GM19452 (cell line): ENCODE data around the gene SERINC5.
"Not testable (repeated sequence)": the region's sequence is repeated elsewhere in the genome, so short reads cannot be mapped to it uniquely, and the experiment has no call there.

ENCODE experiments used
- ATAC-seq: cut with Tn5 transposase; IDR thresholded peaks from one replicate; pipeline ENCODE4 v1.9.1; 2021; ENCODE audit not compliant: unreplicated experiment

The SERINC5 gene

DNA sequence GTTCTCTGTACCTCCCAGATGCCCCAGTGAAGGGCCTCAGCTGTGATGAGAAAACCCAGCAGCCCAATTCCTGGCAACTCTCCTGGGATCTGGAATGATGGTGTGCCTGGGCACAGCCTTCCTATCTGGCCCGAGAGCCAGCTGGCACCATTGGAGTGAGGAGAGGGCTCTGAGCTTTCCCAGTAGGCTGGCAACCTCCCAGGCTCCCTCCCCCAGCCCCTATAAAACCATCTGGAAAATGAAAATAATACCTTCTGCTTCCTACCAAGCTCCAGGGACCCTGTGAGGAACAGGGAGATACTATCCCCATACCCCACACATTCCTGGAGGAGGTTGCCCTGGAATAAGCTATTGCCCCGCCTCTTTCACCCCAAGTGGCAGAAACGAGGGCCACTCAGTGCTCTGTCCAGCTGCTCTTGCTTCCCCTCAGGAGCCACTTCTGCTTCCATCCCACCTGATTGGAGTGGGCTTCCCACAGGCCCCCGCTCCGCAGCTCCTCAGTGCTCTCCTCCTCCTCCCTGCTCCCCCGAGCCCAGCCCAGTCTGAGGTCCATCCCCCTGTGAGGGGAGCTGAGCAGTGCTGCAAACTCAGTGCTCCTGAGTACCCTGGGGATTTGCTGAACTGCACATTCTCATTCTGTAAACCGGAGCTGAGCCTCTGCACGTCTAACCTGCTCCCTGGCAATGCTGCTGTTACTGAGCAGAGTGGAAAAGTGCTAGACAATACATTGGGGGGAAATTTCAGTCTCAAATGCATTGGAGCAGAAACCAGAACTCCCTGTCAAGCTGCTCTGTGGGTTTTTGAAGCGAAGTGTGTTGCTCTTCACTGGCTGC is 146.0 kb downstream of the SERINC5 start:
- no peak for ATAC-seq

DNA sequence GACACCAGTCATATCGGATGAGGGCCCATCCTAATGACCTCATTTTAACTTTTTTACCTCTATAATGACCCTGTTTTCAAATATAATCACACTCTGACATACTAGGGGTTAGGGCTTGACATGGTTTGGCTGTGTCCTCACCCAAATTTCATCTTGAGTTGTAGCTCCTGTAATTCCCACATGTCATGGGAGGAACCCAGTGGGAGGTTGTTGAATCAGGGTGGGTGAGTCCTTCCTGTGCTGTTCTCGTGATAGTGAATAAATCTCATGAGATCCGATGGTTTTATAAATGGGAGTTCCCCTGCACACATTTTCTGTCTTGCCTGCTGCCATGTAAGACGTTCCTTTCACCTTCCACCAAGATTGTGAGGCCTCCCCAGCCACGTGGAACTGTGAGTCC is 148.9 kb downstream of the SERINC5 start:
- no peak for ATAC-seq

DNA sequence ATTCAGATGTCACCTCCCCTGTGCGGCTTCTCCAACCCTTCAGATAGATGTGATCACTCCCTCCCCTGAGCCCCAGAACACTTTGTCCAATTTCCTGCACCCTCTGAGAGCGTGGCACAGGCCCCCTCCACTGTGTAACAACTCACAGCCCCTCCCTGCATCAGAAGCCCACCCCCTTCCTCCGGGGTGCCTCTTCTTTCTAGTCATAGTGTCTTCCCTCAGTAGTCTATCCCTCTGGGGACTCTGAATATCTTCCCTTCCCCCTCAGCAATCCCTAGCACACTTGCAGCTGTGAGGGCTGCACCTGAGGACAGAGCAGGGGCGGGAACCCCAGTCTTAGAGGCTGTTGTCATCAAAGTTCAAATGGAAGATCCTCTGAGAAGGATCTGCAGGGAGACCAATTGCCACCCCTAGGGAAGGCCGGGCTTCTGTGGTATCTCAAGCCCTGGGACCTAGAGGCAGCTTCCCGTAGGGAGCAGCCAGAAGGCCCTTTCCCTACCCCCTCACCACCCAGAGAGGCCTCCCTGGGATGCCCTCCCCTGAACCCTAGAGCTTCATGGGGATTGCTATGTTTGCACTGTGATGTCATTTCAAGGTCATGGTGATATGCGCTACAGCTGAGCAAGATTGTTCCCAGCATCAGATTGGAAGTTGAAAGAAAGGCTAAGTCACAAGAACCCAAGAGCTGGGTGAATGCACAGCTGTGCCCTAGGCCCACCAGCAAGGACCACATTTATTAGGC is 150.0 kb downstream of the SERINC5 start:
- no peak for ATAC-seq

DNA sequence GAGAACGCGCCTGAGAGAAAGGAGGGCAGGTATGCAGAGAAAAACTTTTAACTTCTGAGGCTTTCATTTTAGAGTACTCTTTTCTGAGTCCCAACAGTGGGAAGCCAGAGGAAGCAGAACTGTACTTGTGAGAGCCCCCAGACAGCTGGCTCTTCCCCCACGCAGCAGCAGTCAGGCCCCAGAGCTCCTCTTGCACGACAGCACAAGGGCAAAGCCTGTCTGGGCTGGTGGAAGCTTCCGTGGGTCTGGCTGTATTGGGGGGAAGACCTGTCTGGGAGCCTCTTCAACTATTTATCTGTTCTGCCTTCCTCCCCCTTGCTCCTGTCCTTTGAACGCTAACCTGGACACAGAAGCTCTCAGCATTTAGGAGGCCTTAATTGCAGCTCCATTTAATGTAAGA is 152.5 kb downstream of the SERINC5 start:
- no peak for ATAC-seq

DNA sequence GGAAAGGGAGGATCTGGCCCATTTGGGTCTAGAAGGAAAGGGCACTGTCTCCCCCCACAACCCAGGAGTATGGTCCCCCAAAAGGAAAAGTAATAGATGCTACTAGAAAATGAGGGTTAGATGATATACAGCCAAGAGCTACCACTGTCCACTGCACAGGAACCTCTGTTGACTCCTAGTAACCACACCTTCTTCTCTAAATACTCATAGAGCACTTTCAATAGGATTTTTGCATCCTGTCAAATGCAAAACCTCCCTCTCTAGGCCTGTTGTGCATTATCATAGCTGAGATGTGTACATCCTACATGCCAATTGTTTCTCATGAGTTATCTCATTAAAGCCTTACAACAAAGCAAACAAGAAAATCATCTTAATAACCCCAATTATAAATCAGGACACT is 153.9 kb downstream of the SERINC5 start:
- peak; percentile 60 for ATAC-seq

DNA sequence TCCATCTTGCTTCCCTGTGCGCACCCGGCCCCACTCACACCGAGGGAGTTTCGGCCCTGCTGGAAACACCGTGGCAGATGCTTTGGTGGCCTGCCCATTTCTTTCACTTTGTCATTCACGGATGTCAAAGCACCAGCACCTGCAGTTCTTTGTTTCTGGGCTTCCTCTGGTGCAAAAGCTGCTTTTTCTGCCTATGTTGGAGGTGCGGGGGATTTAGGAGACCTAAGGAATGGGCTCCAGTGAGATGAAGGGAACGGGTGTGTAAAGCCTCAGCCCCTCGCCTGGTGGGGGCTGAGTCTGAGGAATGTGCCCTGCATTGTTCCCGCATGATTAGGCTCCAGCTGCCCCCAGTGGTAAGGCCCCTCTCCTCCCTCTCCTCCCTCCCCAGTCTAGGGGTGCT is 158.4 kb downstream of the SERINC5 start:
- no peak for ATAC-seq

DNA sequence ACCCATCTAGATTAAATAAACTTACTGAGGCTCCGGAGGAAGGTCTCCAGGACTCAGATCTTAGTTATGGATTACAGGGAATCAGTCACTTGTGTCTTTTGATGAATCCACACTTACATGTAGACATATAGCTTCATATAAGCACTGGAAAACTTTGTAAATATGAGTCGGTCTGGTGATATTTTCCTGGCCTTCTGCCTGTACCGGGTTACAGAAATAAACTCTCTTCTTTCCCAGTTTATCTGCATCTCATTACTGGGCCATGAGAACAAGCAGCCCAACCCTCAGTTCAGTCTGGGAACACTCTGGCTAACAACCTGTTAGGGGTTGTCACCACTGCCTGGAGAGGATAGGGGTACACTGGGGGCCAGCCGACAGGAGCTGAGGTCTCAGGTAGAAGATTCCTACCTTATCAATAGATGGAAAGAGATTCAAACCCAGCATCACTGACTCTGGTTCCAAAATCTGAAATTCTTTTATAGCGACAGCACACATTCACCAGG is 161.6 kb downstream of the SERINC5 start:
- ATAC-seq, result no peak

DNA sequence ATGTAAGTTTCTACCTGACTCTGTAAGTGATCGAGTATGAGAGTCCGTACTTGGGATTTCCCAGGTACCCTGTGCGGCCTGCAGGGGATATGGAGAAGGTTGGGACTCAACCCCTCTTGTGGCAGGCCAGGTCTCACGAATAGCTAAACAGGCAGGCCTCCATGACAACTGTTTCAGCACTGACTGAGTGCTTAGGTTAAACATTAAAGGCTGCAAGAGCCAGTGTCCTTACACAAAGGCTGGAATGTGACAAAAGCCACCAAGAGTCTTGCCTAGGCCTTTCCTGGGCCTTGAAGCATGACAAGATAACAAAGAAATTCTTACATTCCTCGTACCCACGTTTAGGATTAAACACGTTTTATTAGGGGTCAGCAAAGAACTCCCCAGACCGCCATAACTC is 162.1 kb downstream of the SERINC5 start:
- no peak for ATAC-seq

DNA sequence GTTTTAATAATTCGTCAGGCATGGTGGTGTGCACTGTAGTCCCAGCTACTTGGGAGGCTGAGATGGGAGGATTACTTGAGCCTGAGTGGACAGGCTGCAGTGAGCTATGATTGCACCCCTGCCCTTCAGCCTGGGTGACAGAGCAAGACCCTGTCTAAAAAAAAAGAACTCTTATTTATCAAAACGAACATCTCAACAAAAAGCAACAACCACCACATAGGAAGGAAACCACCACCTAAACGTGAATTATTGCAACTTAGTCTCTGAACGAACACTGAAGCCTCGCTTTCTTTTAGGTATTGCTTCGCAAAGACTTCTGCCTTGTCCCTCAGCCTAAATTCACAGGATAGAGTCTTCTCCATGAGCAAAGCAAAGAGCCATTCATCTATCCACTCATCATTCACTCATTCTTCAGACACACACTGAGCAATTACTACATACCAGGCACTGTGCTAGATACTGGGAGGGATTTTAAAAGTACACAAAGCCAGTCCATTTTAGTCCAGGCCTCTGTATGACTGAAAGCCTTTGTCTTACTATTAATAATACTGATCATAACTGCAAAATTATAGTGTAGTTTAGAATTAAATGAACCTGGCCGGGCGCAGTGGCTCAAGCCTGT is 163.3 kb downstream of the SERINC5 start:
- ATAC-seq, result no peak

DNA sequence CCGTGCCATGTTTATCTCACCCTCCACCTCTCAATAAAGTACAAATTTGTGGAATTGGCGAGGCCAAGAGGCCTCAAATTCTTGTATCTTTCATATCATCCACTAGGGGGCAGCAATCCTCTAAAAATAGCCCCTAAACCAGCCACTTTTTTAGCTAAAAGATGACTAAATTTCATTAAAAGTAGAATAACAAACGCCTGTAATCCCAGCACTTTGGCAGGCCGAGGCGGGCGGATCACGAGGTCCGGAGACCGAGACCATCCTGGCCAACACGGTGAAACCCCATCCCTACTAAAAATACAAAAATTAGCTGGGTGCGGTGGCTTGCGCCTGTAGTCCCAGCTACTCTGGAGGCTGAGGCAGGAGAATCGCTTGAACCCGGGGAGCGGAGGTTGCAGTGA is 164.1 kb downstream of the SERINC5 start:
- not testable (repeated sequence) for ATAC-seq

DNA sequence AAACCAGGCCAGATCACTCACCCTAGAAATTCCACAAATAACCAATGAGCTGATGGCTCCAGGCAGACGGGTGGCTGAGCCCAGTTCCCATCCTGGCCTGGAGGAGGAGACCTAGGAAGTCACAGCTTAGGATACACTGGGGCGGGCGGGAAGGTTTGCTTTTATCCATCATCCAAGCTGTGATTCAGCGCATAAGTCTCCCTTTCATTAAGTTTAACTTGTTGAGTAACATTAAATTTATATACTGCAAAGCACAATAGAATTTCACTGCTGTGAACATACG is 165.0 kb downstream of the SERINC5 start:
- ATAC-seq, result no peak

DNA sequence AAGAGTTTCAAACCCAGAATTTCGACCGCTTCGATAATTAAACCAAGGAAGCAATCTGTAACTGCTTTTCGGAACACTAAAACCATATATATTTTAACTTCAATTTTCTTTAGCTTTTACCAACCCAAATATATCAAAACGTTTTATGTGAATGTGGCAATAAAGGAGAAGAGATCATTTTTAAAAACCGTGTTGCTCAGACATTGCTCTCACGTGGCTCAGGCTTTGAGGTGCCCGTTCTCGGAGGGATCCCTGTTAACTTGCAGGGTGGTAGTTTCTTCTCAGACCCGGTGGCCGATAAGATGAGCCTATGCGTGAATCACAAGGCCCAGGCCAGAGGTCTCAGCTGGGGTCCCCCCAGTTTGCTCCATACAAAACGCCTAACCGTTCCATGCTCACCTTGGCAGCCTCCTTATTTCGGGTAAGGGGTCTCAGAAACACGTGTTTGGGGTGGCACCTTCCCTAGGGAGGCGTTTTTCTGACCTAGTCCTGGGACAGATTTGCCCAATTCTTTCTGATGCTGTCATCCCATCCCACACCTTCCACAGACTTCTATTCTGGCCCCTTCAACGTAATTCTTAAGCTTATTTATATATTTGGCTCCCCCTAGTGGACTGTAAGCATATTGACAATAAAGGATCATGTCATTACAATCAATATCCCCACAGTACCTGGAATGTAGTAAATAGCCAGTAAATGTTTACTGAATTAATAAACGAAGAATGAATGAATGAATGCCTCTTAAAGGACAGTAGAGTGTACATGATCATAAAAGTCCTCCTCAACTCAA is 172.6 kb downstream of the SERINC5 start:
- no peak for ATAC-seq

DNA sequence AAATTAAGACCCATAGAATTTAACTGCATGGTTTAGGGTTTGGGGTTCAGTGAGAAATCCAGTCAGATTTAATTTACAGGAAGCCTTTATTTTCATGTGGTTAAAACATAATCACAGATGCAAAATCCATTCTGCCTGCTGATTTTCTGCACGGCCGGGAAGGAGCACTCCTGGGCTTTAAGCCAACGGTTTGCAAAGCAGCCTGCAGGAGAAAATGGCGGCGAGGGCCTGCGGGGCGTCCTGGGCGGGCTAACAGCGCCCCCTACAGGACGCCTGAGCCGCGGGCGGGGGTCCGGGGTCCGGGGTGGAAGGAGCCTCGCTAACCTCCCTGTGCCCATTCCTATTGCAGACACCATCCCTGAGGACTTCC is 173.1 kb downstream of the SERINC5 start:
- no peak for ATAC-seq

DNA sequence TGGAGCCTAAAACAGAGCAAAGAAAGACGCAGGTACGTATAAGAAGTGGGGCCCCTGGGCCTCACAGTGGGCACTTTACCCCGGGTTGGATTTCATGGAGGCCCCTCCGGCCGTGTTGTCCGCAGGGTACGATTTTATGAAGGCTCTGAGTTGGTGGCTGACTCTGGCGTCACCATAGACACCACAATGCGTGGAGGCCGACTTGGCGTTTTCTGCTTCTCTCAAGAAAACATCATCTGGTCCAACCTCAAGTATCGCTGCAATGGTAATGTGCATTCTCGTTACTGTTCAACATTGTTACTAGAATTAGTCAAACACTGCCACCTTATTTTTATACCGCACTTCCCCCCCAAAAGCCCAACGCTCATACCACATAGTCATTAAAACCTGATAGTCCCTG is 173.6 kb downstream of the SERINC5 start:
- ATAC-seq, result no peak

DNA sequence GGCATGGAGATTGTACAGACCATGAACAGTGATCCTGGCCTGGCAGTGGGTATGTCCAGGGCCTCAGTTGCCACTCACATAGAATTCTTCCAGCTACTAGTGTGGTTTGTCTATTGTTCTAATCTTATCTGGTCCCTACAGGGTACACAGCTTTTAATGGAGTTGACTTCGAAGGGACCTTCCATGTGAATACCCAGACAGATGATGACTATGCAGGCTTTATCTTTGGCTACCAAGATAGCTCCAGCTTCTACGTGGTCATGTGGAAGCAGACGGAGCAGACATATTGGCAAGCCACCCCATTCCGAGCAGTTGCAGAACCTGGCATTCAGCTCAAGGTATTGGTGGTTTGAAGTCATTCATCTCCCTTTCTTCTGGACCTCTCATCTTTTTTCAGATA is 176.9 kb downstream of the SERINC5 start:
- no peak for ATAC-seq

DNA sequence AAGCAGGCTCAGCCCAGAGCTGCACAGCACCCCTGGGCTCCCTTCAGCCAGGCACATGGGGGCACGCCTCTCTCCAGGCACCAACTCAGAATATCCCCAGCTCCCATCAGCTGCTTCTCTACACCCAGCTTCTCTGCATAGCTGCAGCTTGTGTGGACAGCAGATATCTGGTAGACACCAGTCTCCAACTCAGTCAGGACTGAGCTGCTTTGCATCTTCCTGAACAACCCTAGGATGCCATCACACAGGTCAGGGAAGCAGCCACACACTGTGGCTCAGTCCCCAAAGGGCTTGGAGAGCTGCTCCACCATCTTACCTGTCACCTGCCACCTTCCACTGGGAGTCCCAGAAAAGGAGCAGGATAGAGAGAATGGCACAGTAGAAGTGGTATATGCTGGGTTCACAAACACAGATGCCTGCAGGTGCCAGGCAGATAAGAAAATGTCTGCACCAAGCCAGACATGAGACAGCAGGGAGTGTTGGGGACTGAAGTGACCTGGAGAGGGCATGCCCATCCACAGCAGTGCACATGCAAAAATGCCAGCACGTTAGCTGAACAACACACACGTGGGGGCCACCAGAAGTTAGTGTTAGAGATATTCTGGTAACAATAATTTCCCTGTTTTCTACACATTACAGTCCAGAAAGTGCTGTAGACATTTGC is 178.7 kb downstream of the SERINC5 start:
- no peak for ATAC-seq

DNA sequence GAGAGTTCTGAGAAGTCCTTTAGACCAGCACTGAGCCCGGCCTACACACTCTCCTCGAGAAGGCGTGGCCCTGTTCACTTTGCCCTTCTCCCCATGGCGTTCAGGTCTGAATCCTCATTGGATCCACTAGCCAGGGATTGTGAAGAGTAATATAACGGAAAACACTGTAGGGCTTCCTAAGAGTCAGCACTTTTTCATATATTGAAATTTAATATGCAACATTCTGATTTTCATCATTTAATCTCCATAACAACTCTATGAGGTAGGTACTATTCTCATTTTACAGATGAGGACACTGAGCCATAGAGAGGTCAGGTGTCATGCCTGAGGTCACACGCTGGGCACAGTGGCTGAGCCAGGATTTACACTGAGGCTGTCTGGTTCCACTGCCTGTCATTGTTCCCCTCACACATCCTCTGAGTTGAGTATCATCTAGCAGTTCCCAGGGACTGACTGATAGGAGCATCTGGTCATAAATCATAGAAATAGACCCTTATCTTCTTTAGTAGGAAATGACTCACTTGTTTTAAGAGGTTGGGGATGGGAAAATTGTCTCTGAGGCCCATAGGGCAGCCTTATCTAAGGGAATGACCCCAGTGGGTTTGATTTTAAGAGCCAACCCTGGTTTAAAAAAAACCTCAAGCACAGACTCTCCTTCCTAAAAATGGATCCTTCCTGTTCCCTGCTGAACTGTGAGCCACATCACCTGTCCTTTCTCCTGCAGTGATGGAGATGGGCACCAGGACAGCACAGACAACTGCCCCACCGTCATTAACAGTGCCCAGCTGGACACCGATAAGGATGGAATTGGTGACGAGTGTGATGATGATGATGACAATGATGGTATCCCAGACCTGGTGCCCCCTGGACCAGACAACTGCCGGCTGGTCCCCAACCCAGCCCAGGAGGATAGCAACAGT is 179.5 kb downstream of the SERINC5 start:
- no peak for ATAC-seq

DNA sequence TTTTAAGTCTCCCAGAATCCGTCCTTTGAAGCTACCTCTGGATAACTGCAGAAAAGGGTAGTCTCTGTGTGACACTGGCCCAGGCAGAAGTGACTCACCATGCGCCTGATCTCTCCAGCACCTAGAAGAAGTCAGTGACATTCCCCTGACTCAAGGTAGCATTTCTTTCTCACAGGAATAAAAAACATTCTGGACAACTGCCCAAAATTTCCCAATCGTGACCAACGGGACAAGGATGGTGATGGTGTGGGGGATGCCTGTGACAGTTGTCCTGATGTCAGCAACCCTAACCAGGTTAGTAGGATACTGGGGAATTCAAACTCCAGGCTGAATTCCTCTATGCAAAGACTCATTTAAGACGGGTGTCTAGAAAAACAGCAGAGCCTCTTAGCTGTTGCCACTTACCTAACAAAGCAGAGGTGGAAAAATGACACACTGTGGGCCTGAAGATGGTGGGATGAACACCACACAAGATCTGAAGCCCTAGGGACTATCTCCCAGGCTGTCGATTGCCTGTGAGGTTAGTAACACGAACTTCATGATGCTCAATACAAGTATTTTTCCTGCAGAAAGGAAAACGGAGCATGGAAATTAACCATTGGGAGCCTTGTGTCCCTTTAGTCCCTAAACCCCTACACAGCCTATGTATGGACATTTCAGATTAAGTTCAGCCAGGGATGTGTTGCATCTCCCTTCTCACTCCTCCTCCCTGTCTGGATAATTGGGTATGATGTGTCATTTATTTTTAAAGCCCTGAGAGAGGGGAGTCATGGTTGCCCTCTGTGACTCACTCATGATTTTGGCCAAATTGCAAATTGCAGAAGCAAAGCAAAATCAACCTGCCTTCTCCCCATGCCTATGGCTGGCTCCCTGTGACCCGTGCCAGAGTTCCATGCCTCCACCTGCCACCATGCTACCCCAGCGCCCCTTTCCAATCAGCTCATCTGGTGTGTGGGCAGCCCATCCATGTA is 183.5 kb downstream of the SERINC5 start:
- no peak for ATAC-seq
